Measurements from ENCODE around the gene PTTG2.

The PTTG2 gene

DNA sequence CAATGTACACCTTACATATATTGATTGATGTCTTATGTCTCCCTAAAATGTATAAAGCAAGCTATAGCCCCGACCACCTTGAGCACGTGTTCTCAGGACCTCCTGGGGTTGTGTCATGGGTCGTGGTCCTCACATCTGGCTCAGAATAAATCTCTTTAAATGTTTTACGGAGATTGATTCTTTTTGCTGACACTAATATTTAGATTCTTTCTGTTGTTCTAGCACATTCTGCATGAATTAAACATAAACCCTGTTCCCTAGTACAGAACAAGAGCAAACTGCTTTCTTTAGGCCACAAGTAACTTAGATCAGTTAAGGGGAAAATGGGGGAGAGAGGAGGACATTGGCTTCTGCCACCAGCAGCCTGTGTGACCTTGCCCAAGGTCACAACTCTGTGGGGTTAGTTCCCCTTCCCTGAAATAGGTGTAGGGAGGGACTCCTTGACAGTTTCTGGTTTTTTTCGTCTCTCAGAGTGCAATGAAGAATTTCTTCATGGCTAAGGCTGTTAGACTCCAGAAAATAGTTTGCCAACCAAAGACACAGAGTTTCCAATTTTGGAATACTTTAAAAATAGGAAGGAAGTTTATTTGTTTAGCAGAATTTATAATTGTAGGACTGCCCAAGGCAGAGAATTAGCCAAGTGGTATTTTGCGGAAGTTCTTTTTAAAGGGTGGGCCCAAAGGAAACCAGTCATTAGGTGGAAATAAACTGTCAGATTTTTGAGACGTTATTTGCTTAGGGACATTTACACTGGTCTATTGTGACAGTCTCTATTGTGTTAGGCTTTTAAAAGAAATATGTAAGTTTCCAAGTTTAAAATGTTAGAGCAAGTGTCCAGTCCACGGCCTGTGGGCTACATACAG lies 29.4 kb downstream of the PTTG2 start:
- peak; percentile 17 for DNase-seq (ENCODE audit: low spot score)

DNA sequence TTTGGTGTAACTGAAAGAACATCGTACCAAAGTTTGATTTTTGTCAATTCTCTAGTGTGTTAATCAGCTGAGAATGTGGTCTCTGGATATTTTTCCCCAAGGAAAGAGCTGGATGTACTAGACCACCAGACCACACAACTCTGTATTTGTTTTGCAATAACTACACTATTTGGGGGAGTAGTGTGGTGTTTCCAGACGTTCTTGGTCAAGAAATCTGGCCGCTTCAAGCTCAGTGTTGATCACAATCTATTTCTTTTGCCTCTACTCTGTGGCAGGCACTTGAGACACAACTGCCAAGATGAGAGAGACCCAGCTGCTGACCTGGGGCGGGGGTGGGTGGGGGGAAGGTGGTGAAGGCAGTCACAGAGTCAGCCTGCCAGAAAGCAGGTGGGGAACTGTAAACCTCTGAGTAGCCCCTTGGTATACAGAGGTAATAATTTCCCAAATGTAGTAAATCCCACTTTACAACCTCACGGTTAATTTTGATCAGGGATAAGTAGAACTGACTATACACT lies 30.6 kb downstream of the PTTG2 start:
- no peak for DNase-seq (ENCODE audit: low spot score)

DNA sequence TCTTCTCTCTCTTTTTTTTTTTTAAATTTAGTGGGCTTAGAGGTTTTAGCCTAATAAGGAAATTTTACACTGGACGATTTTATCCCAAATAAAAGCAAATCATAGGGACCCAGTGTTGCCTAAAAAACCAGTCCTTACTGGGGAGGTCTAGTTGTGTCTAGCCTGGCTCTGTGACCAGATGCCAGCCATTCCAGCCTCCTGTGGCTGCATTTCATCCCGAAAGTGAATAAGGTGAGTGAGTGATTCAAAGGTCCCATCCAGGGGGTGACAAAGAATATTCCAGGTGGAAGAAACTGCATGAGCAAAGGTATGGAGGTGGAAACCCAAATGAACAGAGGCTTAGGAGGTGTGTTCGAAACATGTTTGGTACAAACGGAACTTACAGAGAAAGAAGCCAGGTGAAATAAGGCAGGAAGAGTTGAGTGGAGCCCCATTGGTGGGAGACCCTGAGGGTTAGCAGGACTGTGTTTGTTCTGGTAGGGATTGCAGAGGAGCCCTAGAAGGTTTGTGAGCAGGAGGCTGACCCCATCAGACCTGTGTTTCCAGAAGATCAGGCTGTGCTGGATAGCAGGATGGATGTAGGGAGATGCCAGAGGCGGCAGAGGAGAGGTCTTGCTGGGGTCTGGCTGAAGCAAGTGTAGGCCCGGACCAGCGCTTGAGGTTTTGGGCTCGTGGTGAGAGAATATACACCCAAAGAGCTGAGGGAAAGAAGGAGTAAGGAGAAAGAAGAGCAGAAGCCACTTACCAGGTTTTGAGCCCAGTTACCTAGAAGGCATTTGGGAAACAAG lies 31.6 kb downstream of the PTTG2 start:
- DNase-seq (ENCODE audit: low spot score), result no peak

DNA sequence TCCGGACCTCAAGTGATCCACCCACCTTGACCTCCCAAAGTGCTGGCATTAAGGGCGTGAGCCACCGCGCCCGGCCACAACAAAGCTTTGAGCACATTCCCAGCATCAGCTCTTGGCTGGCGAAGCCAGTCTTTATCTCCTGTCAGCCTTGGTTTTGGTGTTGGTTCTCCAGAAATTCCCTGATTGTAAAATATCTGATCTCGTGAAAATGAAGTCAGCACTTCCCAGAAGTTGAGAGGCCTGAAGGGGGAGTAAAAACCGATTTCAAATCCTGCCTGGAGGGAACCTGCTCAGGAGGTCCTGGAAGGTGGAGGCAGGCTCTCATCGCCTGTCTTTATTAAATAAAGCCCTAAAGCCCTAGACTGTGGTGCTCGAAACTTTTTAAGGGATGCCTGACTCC lies 33.6 kb downstream of the PTTG2 start:
- no peak for DNase-seq (ENCODE audit: low spot score)

DNA sequence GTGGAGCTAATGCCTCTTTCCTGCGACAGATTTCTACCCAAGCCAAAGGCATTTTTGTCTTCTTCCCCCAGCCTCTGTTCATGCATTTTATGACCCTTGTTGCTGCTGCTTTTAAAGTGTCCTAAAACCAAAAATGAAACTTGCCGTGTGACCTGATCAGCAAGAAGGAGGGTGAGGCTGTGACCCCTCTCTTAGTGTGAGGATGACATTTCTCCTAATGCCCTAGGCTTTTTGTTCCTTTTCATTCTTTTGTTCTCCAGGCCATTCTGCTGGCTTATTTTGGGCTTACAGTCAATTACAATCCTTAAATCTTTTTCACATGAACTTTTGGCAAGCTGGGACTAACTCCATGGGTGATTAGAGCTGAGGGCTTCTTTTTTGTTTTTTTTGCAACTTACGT lies 34.4 kb downstream of the PTTG2 start:
- no peak for DNase-seq (ENCODE audit: low spot score)

DNA sequence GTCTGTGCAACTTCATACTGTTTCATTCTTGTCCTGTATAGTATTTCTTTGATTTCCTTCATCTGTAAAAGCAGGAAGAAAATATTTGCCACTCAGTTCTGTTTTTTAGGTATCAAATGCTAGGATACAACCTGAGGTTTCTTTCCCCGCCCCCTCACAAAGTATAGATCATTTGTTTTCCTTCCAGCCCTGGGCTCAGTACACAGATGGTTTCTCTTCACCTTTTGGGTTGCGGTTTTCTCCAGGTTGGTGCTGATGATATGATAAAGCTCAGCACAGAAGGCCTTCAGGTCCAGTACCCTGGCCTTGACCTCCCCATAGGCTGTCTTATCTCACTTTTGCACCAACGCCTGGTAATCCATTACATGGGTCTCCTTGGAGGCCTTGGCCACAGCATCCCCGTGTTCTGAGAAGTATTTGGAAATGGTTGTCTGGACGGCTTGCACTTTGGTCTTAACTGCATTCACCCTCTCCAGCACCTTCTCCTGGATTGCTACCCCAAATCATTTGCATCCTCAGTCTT lies 35.2 kb downstream of the PTTG2 start:
- no peak for DNase-seq (ENCODE audit: low spot score)

DNA sequence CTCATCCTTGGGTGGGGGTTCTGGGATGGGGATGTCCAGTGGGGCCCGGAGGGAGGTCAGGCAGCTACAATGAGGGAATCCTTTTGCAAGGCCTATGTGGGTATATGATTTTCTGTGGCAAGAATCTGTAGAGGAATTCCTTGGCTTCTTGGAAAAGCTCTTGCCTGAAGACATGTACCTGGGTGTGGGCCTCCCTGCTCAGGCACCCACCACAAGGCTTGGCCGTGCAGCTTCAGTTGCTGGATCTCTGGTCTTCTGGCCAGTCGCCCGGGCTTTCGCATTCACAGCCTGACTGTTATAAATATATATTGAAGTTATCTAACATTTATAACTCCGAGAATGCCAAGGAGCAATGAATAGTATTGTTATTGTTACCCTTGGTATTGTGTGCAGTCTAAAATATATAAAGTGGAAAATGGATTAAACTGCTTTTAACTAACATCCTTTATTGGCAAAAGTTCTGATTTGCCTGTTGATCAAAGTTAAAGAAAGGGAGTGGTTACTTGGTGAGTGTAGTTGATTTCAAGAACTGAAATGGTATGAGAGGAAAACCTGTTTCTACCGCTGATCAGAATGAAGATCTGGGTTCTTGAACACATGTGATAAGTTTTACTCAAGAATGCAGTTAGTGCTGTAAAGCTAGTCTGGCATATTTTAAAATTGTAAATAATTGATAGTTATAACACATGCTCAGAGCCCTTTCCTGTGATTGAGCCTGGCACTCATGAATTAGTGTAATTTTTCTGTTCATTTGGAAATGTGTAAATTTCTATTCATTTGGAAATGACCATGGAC lies 36.0 kb downstream of the PTTG2 start:
- DNase-seq (ENCODE audit: low spot score), result no peak

DNA sequence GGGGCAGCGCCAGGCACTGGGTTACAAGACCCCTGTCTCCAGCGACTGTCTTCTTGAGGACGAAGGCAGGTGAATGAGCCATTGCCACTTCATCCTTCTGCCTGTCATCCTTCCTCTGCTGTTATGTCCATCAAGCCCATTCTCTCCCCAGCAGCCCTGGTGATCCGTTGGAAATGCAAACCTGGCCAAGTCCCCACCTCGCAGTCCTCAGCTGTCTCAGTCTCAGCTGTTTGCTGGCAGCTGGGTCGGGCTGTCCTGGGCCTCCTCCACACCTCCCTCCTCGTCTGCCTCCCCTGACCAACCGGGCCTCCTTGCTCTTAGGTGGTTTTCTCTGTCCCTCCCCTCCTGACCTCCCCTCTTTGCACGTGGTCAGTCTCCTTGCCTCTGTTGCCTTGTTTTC lies 38.0 kb downstream of the PTTG2 start:
- DNase-seq (ENCODE audit: low spot score), result no peak

DNA sequence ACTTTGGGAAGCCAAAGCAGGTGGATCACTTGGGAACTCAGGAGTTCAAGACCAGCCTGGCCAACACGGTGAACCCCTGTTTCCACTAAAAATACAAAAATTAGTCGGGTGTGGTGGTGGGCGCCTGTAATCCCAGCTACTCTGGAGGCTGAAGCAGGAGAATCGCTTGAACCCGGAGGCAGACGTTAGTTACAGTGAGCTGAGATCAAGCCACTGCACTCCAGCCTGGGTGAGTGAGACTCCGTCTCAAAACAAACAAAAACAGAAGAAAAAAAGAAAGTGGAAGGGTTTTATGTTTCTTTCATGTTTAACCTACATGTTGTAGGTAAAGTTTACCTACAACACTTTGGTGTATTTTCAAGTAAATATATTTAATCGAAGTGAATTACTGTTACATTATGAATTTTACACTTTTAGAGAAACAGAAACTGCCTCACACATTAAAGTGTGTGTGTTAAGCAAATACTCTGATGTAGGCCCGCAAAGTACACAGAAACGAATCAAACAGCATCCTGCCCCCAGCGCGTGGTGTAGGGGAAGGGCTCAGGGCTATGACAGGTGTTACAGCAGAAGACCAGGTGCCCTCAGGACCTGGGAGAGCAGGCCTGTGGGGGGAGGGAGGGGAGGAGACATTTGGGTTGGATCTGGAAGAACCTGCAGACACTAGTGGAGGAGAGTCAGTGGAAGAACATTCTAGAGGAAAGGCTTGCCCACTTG lies 39.0 kb downstream of the PTTG2 start:
- DNase-seq (ENCODE audit: low spot score), result no peak

DNA sequence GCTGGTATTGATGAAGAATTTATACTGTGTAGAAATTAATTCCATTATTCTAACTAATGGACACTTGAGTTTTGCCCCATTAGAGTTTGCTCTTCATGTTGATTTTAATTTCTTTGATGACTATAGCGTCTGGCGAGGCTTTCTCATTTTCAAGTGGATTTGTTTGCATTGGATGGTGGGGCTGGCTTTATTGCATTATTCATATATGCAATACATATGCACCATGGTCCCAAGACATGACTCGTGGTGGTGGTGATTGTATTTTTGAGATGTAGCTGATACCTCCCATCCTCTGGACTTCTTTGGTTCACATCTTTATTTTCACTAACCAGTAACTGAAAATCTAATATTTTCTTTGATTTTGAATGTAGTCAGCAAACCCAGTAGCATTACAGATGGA lies 39.8 kb downstream of the PTTG2 start:
- DNase-seq (ENCODE audit: low spot score), result no peak

DNA sequence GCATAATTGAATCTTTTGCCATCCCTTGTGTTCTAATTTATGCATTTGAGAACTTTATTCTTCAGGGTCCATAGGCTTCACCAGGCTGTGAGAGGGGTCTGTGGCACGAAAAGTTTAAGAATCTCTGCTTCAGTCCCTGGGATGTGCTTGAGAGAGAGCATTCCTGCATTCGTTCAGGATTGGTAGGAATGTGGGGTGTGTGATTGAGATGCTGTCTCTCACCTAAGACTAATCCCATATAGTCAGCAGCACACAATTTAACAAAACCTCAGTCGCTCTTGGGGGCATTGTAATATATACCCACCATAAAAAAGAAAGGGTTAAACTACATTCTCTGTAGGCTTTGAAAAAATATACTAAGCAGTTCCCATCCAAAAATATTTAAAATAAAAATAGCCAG lies 41.7 kb downstream of the PTTG2 start:
- no peak for DNase-seq (ENCODE audit: low spot score)

DNA sequence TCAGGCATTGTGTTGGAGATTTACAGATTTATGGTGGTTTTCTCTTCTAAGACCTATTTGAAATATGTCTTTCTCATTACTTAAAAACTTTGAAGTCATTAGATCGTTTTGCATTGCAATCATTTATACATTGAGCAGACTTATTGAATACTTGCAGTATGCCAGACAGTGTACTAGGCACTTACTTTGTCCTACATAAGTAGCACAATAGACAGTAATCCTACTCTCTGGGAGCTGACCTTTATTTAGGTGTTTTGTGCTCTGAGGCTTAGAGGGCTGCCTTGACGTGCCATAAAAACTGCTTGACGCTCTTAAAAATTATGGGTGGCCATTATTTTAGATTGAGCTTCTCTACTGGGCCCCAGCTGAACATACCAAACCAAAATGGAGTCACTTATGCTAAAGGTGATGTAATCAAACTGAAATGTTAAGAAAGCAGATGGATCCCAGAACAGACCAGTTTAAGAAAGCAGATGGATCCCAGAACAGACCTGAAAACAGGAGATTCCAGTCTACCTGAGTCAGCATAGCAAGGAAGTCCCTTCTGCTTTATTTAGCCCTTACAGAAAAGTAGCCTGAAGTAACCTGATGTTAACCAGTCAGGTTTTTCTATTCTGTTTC lies 42.4 kb downstream of the PTTG2 start:
- DNase-seq (ENCODE audit: low spot score), result no peak

DNA sequence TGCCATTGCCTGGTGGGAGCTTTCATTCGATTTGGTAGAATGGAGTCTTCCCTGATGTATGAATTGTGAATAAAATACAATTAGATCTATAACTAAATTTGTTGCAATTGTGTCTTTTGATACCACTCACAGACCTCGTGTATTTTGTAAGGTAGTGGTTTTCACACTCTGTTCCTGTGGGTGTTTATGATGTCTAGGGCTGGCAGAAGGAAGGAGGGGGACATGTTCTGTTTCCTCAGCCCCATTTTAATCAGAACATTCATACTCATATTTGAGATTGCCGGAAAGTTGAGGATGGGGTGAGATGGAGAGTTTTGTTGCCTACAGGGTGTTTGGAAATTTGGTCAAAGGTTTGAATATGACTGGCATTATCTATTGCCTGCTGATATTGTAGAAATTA lies 42.9 kb downstream of the PTTG2 start:
- no peak for DNase-seq (ENCODE audit: low spot score)

DNA sequence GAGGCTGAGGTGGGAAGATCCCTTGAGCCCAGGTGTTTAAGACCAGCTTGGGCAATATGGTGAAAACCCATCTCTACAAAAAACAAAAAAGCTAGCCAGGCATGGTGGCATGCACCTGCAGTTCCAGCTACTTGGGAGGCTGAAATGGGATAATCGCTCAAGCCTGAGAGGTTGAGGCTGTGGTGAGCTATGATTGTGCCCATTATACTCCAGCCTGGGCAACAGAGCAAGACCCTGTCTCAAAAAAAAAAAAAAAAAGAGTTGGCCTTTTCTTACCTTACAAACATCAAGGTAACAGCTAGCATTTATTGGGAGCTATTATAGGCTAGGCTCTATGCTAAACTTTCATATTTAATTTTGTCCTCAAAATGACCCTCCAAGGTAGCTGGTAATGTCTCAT lies 43.4 kb downstream of the PTTG2 start:
- DNase-seq (ENCODE audit: low spot score), result no peak

DNA sequence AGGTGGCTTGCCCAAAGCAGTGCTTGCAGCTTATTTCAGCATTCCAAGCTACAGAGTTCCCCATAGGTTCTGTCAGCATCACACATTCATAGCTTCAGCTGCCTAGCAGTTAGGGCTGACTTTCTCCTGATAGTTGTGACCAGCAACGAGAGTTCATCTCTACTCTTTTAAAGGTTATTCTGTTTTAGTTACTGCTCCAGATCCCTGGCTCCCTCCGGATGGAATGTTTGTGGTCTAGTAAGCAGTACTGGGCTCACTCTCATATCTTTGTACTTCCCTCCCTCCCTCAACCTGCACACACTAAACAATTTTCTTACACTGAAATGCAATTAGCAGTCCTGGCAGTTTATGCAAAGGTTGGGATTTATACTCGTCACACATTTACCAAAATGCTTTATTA lies 43.9 kb downstream of the PTTG2 start:
- DNase-seq (ENCODE audit: low spot score), result no peak

DNA sequence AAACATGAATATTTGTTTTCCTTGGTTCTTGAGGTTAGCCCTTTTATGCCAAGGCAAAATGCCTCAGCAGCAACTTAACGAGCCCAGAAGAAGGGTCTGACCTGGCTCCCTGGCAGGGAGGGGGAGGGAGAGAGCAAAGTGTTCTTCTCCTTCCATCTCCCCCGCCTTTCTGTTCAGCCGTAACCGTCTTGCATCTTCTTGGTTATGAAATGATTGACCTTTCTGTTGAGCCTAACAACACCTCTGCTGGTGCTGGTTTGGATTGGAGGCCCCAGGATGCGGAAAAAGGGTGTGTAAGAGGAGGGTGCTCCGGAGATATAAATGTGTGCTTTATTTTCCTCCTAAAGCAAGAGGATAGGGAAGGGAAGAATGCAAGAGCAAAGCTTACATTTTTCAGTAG lies 44.7 kb downstream of the PTTG2 start:
- no peak for DNase-seq (ENCODE audit: low spot score)

DNA sequence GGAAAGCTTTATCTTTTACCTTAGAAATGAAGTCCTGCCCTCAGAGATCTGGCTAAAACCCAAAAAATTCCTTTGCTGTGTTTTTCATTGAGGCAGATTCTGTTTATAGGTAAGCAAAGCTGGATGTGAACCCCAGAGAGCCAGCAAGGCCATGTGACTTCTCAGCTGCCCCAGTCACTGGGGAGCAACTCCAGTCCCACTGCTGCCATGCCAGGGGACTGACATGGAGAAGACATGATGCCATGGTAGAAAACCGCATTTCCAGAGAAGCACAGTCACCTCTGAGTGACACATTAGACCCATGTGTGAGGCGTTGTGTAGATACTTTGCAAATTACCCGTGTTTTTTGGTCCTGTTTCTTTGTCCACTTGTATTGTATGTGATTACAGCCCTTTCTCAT lies 45.4 kb downstream of the PTTG2 start:
- no peak for DNase-seq (ENCODE audit: low spot score)

DNA sequence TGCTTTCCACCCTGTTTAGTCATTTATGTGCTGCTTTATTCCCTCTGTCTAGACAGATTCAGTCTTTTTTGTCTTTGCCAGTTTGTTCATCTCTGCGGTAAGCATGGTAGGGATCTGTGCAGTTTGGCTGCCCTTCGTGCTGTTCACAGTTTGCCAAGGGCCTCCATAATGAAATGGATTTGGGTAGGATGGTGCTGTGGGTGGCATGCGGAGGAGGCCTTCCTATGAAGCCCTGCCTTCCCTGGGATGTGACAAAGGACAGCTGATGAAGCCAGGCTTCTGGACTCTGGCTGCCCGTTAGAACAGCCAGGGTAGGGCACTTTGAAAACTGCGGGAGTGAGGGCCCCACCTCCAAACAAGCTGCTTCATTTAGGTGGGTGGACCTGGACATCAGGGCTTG lies 47.4 kb downstream of the PTTG2 start:
- DNase-seq (ENCODE audit: low spot score), result no peak

DNA sequence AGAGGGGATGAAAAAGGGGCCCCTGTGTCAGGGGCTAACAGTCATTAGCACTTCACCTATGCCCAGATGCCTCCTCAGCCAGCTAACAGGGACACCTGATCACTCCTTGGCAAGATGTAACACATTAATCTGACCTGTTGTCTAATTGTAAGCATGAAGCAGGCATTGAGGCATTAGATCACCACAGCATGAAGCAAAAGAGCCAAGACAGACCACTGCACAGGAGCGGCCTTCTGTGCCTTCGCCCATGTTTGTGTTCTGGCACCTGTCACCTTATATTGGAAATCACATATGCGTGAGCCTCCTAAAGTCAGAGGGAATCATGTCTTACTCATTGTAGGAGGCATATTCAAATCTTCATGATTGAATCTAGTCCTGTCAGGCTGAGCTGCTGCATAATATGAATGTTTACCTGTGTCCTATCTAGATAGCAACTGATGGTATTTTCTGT lies 48.4 kb downstream of the PTTG2 start:
- DNase-seq (ENCODE audit: low spot score), result no peak

DNA sequence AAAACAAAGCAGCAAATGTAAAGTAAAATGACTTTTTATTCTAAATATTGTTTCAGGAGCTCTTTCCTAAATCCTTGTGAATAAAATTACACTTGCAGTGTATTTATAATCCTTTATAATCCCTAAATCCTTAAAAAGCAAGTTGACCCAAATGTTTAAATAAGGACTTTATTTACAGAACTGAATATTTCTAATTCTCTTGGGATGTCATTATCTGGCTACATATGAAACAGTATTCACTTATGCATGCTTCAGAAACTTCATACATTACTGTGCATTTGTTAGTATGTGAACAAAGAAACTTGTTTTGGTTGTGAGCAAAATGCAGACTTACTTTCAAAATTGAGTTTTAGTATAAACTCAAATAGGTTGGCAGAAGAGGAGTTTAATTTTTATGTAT lies 49.2 kb downstream of the PTTG2 start:
- no peak for DNase-seq (ENCODE audit: low spot score)

DNA sequence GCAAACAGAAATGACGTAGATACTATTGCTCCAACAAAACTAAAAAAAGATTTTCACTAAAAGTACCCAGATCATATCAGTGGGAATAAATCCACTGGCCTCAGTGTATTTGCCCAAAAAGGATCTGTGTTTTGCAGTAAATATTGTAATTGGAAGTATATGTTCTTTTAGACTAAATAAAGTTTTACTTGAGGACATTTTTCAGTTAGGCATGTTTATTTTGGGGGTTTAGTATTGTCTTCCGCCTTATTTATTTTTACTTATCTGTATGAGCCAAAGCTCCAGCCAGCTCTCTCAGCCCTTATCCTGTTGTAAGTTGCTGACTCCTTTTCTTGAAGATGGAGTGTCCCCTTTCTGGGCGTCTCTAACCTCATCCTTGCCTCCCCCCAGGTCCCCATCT lies 49.8 kb downstream of the PTTG2 start:
- DNase-seq (ENCODE audit: low spot score), result no peak

Measured in globus pallidus (tissue), 1 donor.